HepG2 (cell line): ENCODE data around the gene ARAP3. TPM values are rescaled to one million over a fixed set of nuclear protein-coding genes. Genes with fewer than 3 reads are reported as not detected.

Experiments
- ATF4 ChIP-seq, 2 experiments: fragments of 450-650 bp in 1 of 2; sonication (generic) in 1 of 2; formaldehyde crosslinking; IDR thresholded peaks; 2 replicates each; pipeline versions ENCODE4 v1.5.0 to v1.8.0; 2020 to 2022; ENCODE audit warnings: mild to moderate bottlenecking in 1 of 2, missing genetic modification reagents in 1 of 2
- DBP ChIP-seq: sonication (generic); formaldehyde crosslinking; IDR thresholded peaks from 2 replicates; pipeline ENCODE4 v1.4.0; 2020; ENCODE audit warnings: missing genetic modification reagents; ENCODE audit errors: not compliant biosample characterization
- DMAP1 ChIP-seq: IDR thresholded peaks from 2 replicates; pipeline ENCODE4 v1.6.1; 2016
- FOXO4 ChIP-seq: sonication (generic); formaldehyde crosslinking; conservative IDR thresholded peaks from 2 replicates; pipeline ENCODE4 v1.8.1; 2023; ENCODE audit warnings: missing genetic modification reagents
- REL ChIP-seq: sonication (generic); formaldehyde crosslinking; conservative IDR thresholded peaks from 2 replicates; pipeline ENCODE4 v1.8.0; 2022; ENCODE audit warnings: mild to moderate bottlenecking, missing genetic modification reagents, moderate library complexity
- TBP ChIP-seq: sonication (generic); formaldehyde crosslinking; IDR thresholded peaks from 2 replicates; pipeline ENCODE4 v1.5.0; 2020; ENCODE audit warnings: missing genetic modification reagents
- ZBTB43 ChIP-seq: sonication (generic); formaldehyde crosslinking; conservative IDR thresholded peaks from 2 replicates; pipeline ENCODE4 v1.4.0; 2020; ENCODE audit warnings: missing genetic modification reagents
- ZNF230 ChIP-seq: sonication (generic); formaldehyde crosslinking; IDR thresholded peaks from 2 replicates; pipeline ENCODE4 v1.4.0; 2020; ENCODE audit warnings: mild to moderate bottlenecking, missing genetic modification reagents
- ZNF30 ChIP-seq: sonication (generic); formaldehyde crosslinking; IDR thresholded peaks from 2 replicates; pipeline ENCODE4 v1.5.0; 2020; ENCODE audit warnings: mild to moderate bottlenecking, missing genetic modification reagents
- ZNF609 ChIP-seq: sonication (generic); formaldehyde crosslinking; IDR thresholded peaks from 2 replicates; pipeline ENCODE4 v1.4.0; 2020; ENCODE audit warnings: mild to moderate bottlenecking, missing genetic modification reagents, borderline replicate concordance
- ZNF781 ChIP-seq: sonication (generic); formaldehyde crosslinking; IDR thresholded peaks from 2 replicates; pipeline ENCODE4 v1.5.1; 2020; ENCODE audit warnings: borderline replicate concordance, mild to moderate bottlenecking, missing genetic modification reagents; ENCODE audit errors: not compliant biosample characterization
- polyA plus RNA-seq, 8 experiments: library from polyadenylated mRNA; depleted of rRNA in 3 of 8; stranded (reverse) in 7 of 8; unstranded in 1 of 8; fragments of >200 nt; fragmentation: Illumina TruSeq in 4 of 8; extraction: Trizol in 4 of 8; gene quantifications; 2 replicates each; pipeline versions ENCODE4 v1.2.1 to v1.2.3, GENCODE V29; 2011 to 2016; ENCODE audit warnings: low read depth in 4 of 8, missing spikeins in 1 of 8, mixed read lengths in 1 of 8; ENCODE audit not compliant: insufficient read depth in 1 of 8
- total RNA-seq, 5 experiments: library from RNA; depleted of rRNA; stranded (reverse); fragments of >200 nt; fragmentation: Illumina TruSeq; extraction: Trizol; gene quantifications; 2 replicates each; pipeline ENCODE4 v1.2.3, GENCODE V29; 2016; ENCODE audit warnings: low read depth in 1 of 5
- TF ChIP-seq, protein P1 (sequence below): IDR thresholded peaks from 2 replicates; pipeline ENCODE4 v1.4.0; 2020; ENCODE audit warnings: mild to moderate bottlenecking, missing genetic modification reagents
- TF ChIP-seq, protein P2 (sequence below): IDR thresholded peaks from 2 replicates; pipeline ENCODE4 v1.6.1; 2016; ENCODE audit warnings: low read depth, borderline replicate concordance

ARAP3 gene
- total and polyA plus RNA-seq, 2 of the 13 experiments (the other 11 are each of a cell fraction or from before 2014, with no cell fraction given) = 0.25 TPM; not detected in 1

GRCh38 chr5:141618030-141618803 is 63.8 kb downstream of the ARAP3 start (continued):
- TF ChIP-seq FOXO4 (CRISPR knock-in tag) (no peak), ZNF609 (CRISPR knock-in tag) (no peak), REL (CRISPR knock-in tag) (no peak), ZBTB43 (CRISPR knock-in tag) (no peak), ZNF30 (no peak), DMAP1 (CRISPR knock-in tag) (no peak; the same call in 1 of the 2 replicates), ATF4 (CRISPR knock-in tag; IDR thresholded peaks at IDR 0.05) (peak in 1 of 2 experiments; percentile 44; a peak in 2 of 4 replicates), TBP (CRISPR knock-in tag) (no peak), ZNF781 (CRISPR knock-in tag) (no peak), DBP (CRISPR knock-in tag) (no peak), ZNF230 (CRISPR knock-in tag) (no peak)
- TF ChIP-seq, protein P1, sequence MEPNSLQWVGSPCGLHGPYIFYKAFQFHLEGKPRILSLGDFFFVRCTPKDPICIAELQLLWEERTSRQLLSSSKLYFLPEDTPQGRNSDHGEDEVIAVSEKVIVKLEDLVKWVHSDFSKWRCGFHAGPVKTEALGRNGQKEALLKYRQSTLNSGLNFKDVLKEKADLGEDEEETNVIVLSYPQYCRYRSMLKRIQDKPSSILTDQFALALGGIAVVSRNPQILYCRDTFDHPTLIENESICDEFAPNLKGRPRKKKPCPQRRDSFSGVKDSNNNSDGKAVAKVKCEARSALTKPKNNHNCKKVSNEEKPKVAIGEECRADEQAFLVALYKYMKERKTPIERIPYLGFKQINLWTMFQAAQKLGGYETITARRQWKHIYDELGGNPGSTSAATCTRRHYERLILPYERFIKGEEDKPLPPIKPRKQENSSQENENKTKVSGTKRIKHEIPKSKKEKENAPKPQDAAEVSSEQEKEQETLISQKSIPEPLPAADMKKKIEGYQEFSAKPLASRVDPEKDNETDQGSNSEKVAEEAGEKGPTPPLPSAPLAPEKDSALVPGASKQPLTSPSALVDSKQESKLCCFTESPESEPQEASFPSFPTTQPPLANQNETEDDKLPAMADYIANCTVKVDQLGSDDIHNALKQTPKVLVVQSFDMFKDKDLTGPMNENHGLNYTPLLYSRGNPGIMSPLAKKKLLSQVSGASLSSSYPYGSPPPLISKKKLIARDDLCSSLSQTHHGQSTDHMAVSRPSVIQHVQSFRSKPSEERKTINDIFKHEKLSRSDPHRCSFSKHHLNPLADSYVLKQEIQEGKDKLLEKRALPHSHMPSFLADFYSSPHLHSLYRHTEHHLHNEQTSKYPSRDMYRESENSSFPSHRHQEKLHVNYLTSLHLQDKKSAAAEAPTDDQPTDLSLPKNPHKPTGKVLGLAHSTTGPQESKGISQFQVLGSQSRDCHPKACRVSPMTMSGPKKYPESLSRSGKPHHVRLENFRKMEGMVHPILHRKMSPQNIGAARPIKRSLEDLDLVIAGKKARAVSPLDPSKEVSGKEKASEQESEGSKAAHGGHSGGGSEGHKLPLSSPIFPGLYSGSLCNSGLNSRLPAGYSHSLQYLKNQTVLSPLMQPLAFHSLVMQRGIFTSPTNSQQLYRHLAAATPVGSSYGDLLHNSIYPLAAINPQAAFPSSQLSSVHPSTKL (CRISPR knock-in tag) = peak; percentile 49; the same call in 1 of the 2 replicates
- TF ChIP-seq, protein P2, sequence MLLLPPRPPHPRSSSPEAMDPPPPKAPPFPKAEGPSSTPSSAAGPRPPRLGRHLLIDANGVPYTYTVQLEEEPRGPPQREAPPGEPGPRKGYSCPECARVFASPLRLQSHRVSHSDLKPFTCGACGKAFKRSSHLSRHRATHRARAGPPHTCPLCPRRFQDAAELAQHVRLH (CRISPR knock-in tag) = no peak
